CD14-positive monocyte (primary cell): Measurements from ENCODE around the gene EEFSEC. TPM values are rescaled to one million over a fixed set of nuclear protein-coding genes. Genes with fewer than 3 reads are reported as not detected.

ENCODE experiments used
- DNase-seq, 3 donors: peaks; one replicate each; pipeline ENCODE4 v3.0.0-alpha.2; 2011 to 2022
- H2AFZ ChIP-seq: 2 replicates; pipeline ENCODE4 v1.6.0; 2012; ENCODE audit warnings: mild to moderate bottlenecking, low read depth, low read length, inconsistent platforms; ENCODE audit not compliant: insufficient read depth, poor library complexity, severe bottlenecking
- H3K27ac ChIP-seq, 2 donors: 1 replicate in 1 of 2; 2 replicates in 1 of 2; pipeline ENCODE4 v1.5.1; 2012 to 2013; ENCODE audit warnings: low read length in 2 of 2, control low read depth in 1 of 2, inconsistent platforms in 1 of 2, low read depth in 1 of 2, mild to moderate bottlenecking in 1 of 2
- H3K27me3 ChIP-seq, 2 donors: one replicate each; pipeline versions ENCODE4 v1.6.0 to v1.6.1; 2011 to 2013; ENCODE audit warnings: low read length in 2 of 2; ENCODE audit not compliant: control insufficient read depth in 2 of 2, insufficient read depth in 2 of 2
- H3K36me3 ChIP-seq, 2 donors: replicated peaks in 1 of 2; 1 replicate in 1 of 2; 2 replicates in 1 of 2; pipeline versions ENCODE4 v1.5.1 to v1.6.1; 2012 to 2013; ENCODE audit warnings: low read length in 2 of 2, control low read depth in 1 of 2, inconsistent platforms in 1 of 2, mild to moderate bottlenecking in 1 of 2; ENCODE audit not compliant: insufficient read depth in 2 of 2, control insufficient read depth in 1 of 2
- H3K4me1 ChIP-seq, 2 donors: 1 replicate in 1 of 2; 2 replicates in 1 of 2; pipeline versions ENCODE4 v1.5.1 to v1.6.1; 2012 to 2013; ENCODE audit warnings: low read length in 2 of 2, control low read depth in 1 of 2, inconsistent platforms in 1 of 2, mild to moderate bottlenecking in 1 of 2, moderate library complexity in 1 of 2; ENCODE audit not compliant: insufficient read depth in 2 of 2, control insufficient read depth in 1 of 2
- H3K4me2 ChIP-seq: replicated peaks from 2 replicates; pipeline ENCODE3; 2012; ENCODE audit warnings: low read length, moderate library complexity, mild to moderate bottlenecking; ENCODE audit not compliant: poor library complexity, severe bottlenecking; ENCODE audit errors: extremely low read depth
- H3K4me3 ChIP-seq, 3 experiments: fragments of 200-600 bp in 1 of 3; sonication (generic) in 1 of 3; replicated peaks in 1 of 3; 1 replicate in 2 of 3; 2 replicates in 1 of 3; pipeline ENCODE4 v1.5.1; 2011 to 2013; ENCODE audit warnings: low read length in 3 of 3, mild to moderate bottlenecking in 3 of 3, control low read depth in 2 of 3, low read depth in 2 of 3, inconsistent platforms in 1 of 3, moderate library complexity in 1 of 3
- H3K79me2 ChIP-seq: 2 replicates; pipeline ENCODE4 v1.6.0; 2012; ENCODE audit warnings: mild to moderate bottlenecking, control low read depth, inconsistent platforms, low read length, moderate library complexity; ENCODE audit not compliant: insufficient read depth
- H3K9ac ChIP-seq: 2 replicates; pipeline ENCODE4 v1.6.0; 2017; ENCODE audit warnings: low read length, mild to moderate bottlenecking; ENCODE audit not compliant: insufficient read depth, poor library complexity, severe bottlenecking
- H3K9me3 ChIP-seq, 2 donors: replicated peaks in 1 of 2; 1 replicate in 1 of 2; 2 replicates in 1 of 2; pipeline versions ENCODE4 v1.5.1 to v1.6.1; 2012 to 2013; ENCODE audit warnings: low read length in 2 of 2, control low read depth in 1 of 2; ENCODE audit not compliant: control insufficient read depth in 1 of 2, insufficient read depth in 1 of 2
- H4K20me1 ChIP-seq: 2 replicates; pipeline ENCODE4 v1.6.0; 2012; ENCODE audit warnings: mild to moderate bottlenecking, low read length, control low read depth, moderate library complexity; ENCODE audit not compliant: insufficient read depth
- H3K27ac Mint-ChIP-seq, 7 donors: one replicate each; pipeline ENCODE4 v1.8.0; 2020; ENCODE audit warnings: mild to moderate bottlenecking in 7 of 7, mixed read lengths in 7 of 7, moderate library complexity in 6 of 7, inconsistent platforms in 2 of 7
- H3K27me3 Mint-ChIP-seq, 3 donors: one replicate each; pipeline ENCODE4 v1.8.0; 2021 to 2022; ENCODE audit warnings: low read depth in 3 of 3, mild to moderate bottlenecking in 3 of 3, mixed read lengths in 3 of 3, moderate library complexity in 3 of 3, inconsistent platforms in 1 of 3
- H3K36me3 Mint-ChIP-seq, 2 donors: one replicate each; pipeline ENCODE4 v1.8.0; 2020; ENCODE audit warnings: mixed read lengths in 2 of 2, inconsistent platforms in 1 of 2, mild to moderate bottlenecking in 1 of 2
- H3K4me1 Mint-ChIP-seq: one replicate; pipeline ENCODE4 v1.8.0; 2020; ENCODE audit warnings: mild to moderate bottlenecking, mixed read lengths
- H3K4me3 Mint-ChIP-seq, 2 donors: one replicate each; pipeline ENCODE4 v1.8.0; 2020; ENCODE audit warnings: mild to moderate bottlenecking in 2 of 2, mixed read lengths in 2 of 2, moderate library complexity in 1 of 2
- H3K9me3 Mint-ChIP-seq, 7 donors: one replicate each; pipeline ENCODE4 v1.8.0; 2020 to 2022; ENCODE audit warnings: mixed read lengths in 7 of 7, mild to moderate bottlenecking in 6 of 7, moderate library complexity in 6 of 7, inconsistent platforms in 2 of 7
- WGBS: methylation state at CpG from one replicate; pipeline ENCODE4 v1.1.5; 2013; ENCODE audit warnings: missing lambda C conversion rate; ENCODE audit not compliant: insufficient coverage; 5-methylcytosine and 5-hydroxymethylcytosine counted together
- intact Hi-C, 2 donors: fragments of 100-400 bp; cut with micrococcal nuclease; formaldehyde crosslinking; loops; one replicate each; pipeline versions ENCODE4 v1.15.0 to v1.15.1; 2023
- polyA plus RNA-seq, 3 donors: library from polyadenylated mRNA; depleted of rRNA in 1 of 3; unstranded in 2 of 3; stranded (reverse) in 1 of 3; fragments of 300-500 nt in 2 of 3; fragments of >200 nt in 1 of 3; fragmentation: Illumina TruSeq in 2 of 3; gene quantifications; 1 replicate in 2 of 3; 2 replicates in 1 of 3; pipeline ENCODE4 v1.2.3, GENCODE V29; 2012 to 2021
- TF ChIP-seq, protein P1 (sequence below): fragments of 200-600 bp; IDR thresholded peaks from one replicate; pipeline ENCODE4 v1.8.0; 2022; ENCODE audit warnings: antibody characterized with exemption, mild to moderate bottlenecking

EEFSEC gene
- polyA plus RNA-seq, 3 donors: 13.3 to 14.9 (median 14.9) TPM

DNA sequence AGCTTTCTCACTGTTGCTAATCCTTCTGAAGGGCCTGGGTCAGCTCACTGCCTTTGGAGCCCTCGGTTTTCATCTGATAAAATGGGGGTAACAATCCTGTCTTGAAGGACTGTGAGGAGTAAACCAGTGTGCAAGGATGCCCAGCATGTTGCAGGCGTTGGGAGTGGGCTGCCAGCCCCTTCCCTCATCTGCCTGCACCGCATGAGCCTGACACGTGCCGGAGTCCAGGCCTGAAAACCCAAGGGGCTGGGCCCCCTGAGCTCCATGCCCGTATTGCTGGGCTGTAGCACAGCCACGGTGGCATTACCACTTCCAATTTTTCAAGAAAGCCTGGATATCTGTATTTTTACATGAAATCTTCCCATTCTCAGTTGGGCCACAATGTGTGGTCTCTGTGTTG lies 215.3 kb downstream of the EEFSEC start:
- intact Hi-C loops: loop anchor here in 1 of 2 donors (10.0 kb wide), 1 partner anchor 724 kb away; no protein-coding TSS in a partner anchor
- TF ChIP-seq, protein P1, sequence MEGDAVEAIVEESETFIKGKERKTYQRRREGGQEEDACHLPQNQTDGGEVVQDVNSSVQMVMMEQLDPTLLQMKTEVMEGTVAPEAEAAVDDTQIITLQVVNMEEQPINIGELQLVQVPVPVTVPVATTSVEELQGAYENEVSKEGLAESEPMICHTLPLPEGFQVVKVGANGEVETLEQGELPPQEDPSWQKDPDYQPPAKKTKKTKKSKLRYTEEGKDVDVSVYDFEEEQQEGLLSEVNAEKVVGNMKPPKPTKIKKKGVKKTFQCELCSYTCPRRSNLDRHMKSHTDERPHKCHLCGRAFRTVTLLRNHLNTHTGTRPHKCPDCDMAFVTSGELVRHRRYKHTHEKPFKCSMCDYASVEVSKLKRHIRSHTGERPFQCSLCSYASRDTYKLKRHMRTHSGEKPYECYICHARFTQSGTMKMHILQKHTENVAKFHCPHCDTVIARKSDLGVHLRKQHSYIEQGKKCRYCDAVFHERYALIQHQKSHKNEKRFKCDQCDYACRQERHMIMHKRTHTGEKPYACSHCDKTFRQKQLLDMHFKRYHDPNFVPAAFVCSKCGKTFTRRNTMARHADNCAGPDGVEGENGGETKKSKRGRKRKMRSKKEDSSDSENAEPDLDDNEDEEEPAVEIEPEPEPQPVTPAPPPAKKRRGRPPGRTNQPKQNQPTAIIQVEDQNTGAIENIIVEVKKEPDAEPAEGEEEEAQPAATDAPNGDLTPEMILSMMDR: no peak
- H3K4me1 ChIP-seq: no peaks in the 10 kb centered on the region
- no peak overlapping the region for H3K4me3 ChIP-seq
- H3K27ac Mint-ChIP-seq: no peak overlapping the region
- no peaks in the 10 kb centered on the region for H3K9me3 ChIP-seq
- DNase-seq: no peak
- no peak overlapping the region for H2AFZ ChIP-seq
- no peak overlapping the region for H3K4me2 ChIP-seq
- peaks cover 30% of the 10 kb centered on the region in 2 donors for H3K36me3 Mint-ChIP-seq
- no peak overlapping the region for H3K27ac ChIP-seq
- H3K79me2 ChIP-seq: no peaks in the 10 kb centered on the region
- H3K27me3 ChIP-seq: no peaks in the 10 kb centered on the region
- H3K36me3 ChIP-seq: peaks cover 5 to 30% of the 10 kb centered on the region in 2 donors
- H3K4me3 Mint-ChIP-seq: no peak overlapping the region
- WGBS: 99% methylated on average over 7 of the region's 7 CpGs
- H3K27me3 Mint-ChIP-seq: peaks cover 0 to 3% (median 0%) of the 10 kb centered on the region in 3 donors
- H3K4me1 Mint-ChIP-seq: no peaks in the 10 kb centered on the region
- H3K9me3 Mint-ChIP-seq: no peaks in the 10 kb centered on the region
- H3K9ac ChIP-seq: no peak overlapping the region
- H4K20me1 ChIP-seq: no peaks in the 10 kb centered on the region

- H3K27me3 ChIP-seq: no peaks in the 10 kb centered on the region
- no peaks in the 10 kb centered on the region for H4K20me1 ChIP-seq
- Mint-ChIP-seq H3K36me3 (peaks cover 31 to 32% of the 10 kb centered on the region in 2 donors), H3K9me3 (no peaks in the 10 kb centered on the region), H3K4me1 (no peaks in the 10 kb centered on the region), H3K27me3 (peaks cover 0 to 2% (median 0%) of the 10 kb centered on the region in 3 donors), H3K4me3 (no peak overlapping the region), H3K27ac (no peak overlapping the region)
- H3K4me1 ChIP-seq: no peaks in the 10 kb centered on the region
- H3K27ac ChIP-seq: no peak overlapping the region
- peaks cover 5 to 35% of the 10 kb centered on the region in 2 donors for H3K36me3 ChIP-seq
- TF ChIP-seq, protein P1: no peak
- no CpG with 5 or more reads among the region's 2 CpGs for WGBS
- H3K4me3 ChIP-seq: no peak overlapping the region
- H3K9ac ChIP-seq: no peak overlapping the region
- intact Hi-C loops: loop anchor here in 1 of 2 donors (10.0 kb wide), 1 partner anchor 724 kb away; no protein-coding TSS in a partner anchor
- no peaks in the 10 kb centered on the region for H3K9me3 ChIP-seq
- no peak overlapping the region for H2AFZ ChIP-seq
- DNase-seq: no peak
- no peaks in the 10 kb centered on the region for H3K79me2 ChIP-seq
- H3K4me2 ChIP-seq: no peak overlapping the region
Measured at GRCh38 chr3:128369121-128369703, 215.9 kb downstream of the EEFSEC start.
